ENCODE measurements around the gene LTV1. TPM values are rescaled to one million over a fixed set of nuclear protein-coding genes. Genes with fewer than 3 reads are reported as not detected.

The LTV1 gene
- total RNA-seq, 1 donor from 2014 or later, result 25.4 TPM

DNA sequence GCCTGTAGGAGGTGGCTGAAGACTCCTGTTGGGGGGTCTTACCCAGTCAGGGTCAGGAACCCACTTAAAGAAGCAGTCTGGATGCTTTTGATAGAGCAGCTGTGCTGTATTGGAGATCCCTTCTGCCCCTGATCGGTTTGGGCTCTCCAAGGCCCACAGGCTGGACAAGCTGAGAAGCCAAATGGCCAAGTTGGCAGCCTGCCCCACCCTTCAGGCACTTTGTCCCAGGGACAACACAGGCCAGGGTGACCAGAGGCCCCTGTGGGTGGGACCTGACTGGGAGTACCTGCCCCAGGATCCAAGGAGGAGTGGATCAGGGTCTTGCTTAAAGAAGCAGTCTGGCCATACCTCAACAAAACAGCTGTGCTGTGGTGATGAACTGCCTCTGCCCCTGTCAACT is 69.5 kb downstream of the LTV1 start:
- Histone ChIP-seq H3K4me3 (ENCODE audit: insufficient read depth, low read depth, low read length) (no peak overlapping the region), H4K20me1 (ENCODE audit: insufficient read depth, low read length) (no peaks in the 10 kb centered on the region), H3K4me1 (ENCODE audit: insufficient read depth, low read length) (no peaks in the 10 kb centered on the region), H3K4me2 (ENCODE audit: low read length) (no peak overlapping the region), H3K9ac (ENCODE audit: low read length) (no peak overlapping the region), H3K9me3 (ENCODE audit: insufficient read depth, low read depth, low read length) (no peaks in the 10 kb centered on the region), H2AFZ (ENCODE audit: low read depth, low read length) (no peak overlapping the region), H3K79me2 (ENCODE audit: insufficient read depth, low read length) (no peaks in the 10 kb centered on the region), H3K27me3 (ENCODE audit: insufficient read depth, low read length) (no peaks in the 10 kb centered on the region), H3K36me3 (ENCODE audit: insufficient read depth, low read length) (no peaks in the 10 kb centered on the region), H3K27ac (ENCODE audit: low read depth, low read length) (no peak overlapping the region)
- FAIRE-seq, result no peak
- no peak for DNase-seq (ENCODE audit: low read depth)
- TF ChIP-seq EZH2 (IDR thresholded peaks at IDR 0.05; ENCODE audit: insufficient read depth, low read length) (no peak), CTCF (IDR thresholded peaks at IDR 0.05; ENCODE audit: insufficient read depth, low read depth, low read length) (no peak)
- no peak overlapping the region for H3K27ac Mint-ChIP-seq (ENCODE audit: unreplicated experiment)
- no peak overlapping the region for H3K4me3 Mint-ChIP-seq (ENCODE audit: unreplicated experiment)
- no peaks in the 10 kb centered on the region for H3K27me3 Mint-ChIP-seq (ENCODE audit: low read depth, unreplicated experiment)
- H3K4me1 Mint-ChIP-seq (ENCODE audit: low read depth, unreplicated experiment), result no peaks in the 10 kb centered on the region
- peaks cover 3% of the 10 kb centered on the region for H3K36me3 Mint-ChIP-seq (ENCODE audit: low read depth, unreplicated experiment)
- H3K9me3 Mint-ChIP-seq (ENCODE audit: unreplicated experiment), result peaks cover 13% of the 10 kb centered on the region

Other genes starting within 250 kb of the LTV1 start
- 32.7 and 44.7 TPM in 2 replicates for gene PHACTR2, start 165.4 kb upstream of the LTV1 start, total RNA-seq
- not detected in 2 replicates for gene ZC2HC1B, start 21.1 kb downstream of the LTV1 start, total RNA-seq
- gene PLAGL1, start 164.9 kb downstream of the LTV1 start, total RNA-seq, result 18.3 and 20.3 TPM in 2 replicates

All from astrocyte (in vitro differentiated cells and primary cell).